Keratinocyte (primary cell): Measurements from ENCODE around the gene NFATC1. TPM values are rescaled to one million over a fixed set of nuclear protein-coding genes. Genes with fewer than 3 reads are reported as not detected.

Source experiments
- DNase-seq: peaks from one replicate; pipeline ENCODE4 v3.0.0-alpha.2; 2011; ENCODE audit warnings: low read depth, missing footprints, low spot score
- FAIRE-seq: peaks from 2 replicates; lab custom pipeline; 2011; peaks lifted over from hg19 to GRCh38; lab: Jason Lieb, UNC
- H2AFZ ChIP-seq: 2 replicates; pipeline ENCODE4 v1.6.0; 2012; ENCODE audit warnings: low read length, control low read depth, inconsistent platforms; ENCODE audit not compliant: control insufficient read depth
- H3K27ac ChIP-seq: 2 replicates; pipeline ENCODE4 v1.5.1; 2011; ENCODE audit warnings: low read length; ENCODE audit not compliant: control insufficient read depth, insufficient read depth
- H3K27me3 ChIP-seq: 3 replicates; pipeline ENCODE4 v1.6.0; 2011; ENCODE audit warnings: low read length; ENCODE audit not compliant: control insufficient read depth, insufficient read depth; ENCODE audit errors: extremely low read depth
- H3K36me3 ChIP-seq, 2 experiments: 2 replicates in 1 of 2; 3 replicates in 1 of 2; pipeline ENCODE4 v1.5.1; 2011; ENCODE audit warnings: low read length in 2 of 2, mild to moderate bottlenecking in 1 of 2; ENCODE audit not compliant: control insufficient read depth in 2 of 2, insufficient read depth in 2 of 2; ENCODE audit errors: extremely low read depth in 1 of 2
- H3K4me1 ChIP-seq: 3 replicates; pipeline ENCODE4 v1.5.1; 2011; ENCODE audit warnings: low read length; ENCODE audit not compliant: control insufficient read depth, insufficient read depth; ENCODE audit errors: extremely low read depth
- H3K4me2 ChIP-seq: 3 replicates; pipeline ENCODE4 v1.6.0; 2011; ENCODE audit warnings: low read depth, low read length; ENCODE audit not compliant: control insufficient read depth, insufficient read depth; ENCODE audit errors: extremely low read depth
- H3K4me3 ChIP-seq, 3 experiments: fragments of 200-600 bp in 1 of 3; sonication (generic) in 1 of 3; 2 replicates in 2 of 3; 3 replicates in 1 of 3; pipeline ENCODE4 v1.5.1; 2011 to 2016; ENCODE audit warnings: low read length in 3 of 3, mild to moderate bottlenecking in 3 of 3, control low read depth in 2 of 3, inconsistent platforms in 1 of 3, low read depth in 1 of 3, mixed read lengths in 1 of 3, mixed run types in 1 of 3, moderate library complexity in 1 of 3; ENCODE audit not compliant: control insufficient read depth in 2 of 3, insufficient read depth in 2 of 3; ENCODE audit errors: extremely low read depth in 1 of 3
- H3K79me2 ChIP-seq: 2 replicates; pipeline ENCODE4 v1.6.0; 2012; ENCODE audit warnings: low read length; ENCODE audit not compliant: control insufficient read depth, insufficient read depth
- H3K9ac ChIP-seq: 3 replicates; pipeline ENCODE4 v1.6.0; 2011; ENCODE audit warnings: low read length; ENCODE audit not compliant: control insufficient read depth, insufficient read depth; ENCODE audit errors: extremely low read depth
- H3K9me1 ChIP-seq: 3 replicates; pipeline ENCODE4 v1.6.0; 2011; ENCODE audit warnings: low read length; ENCODE audit not compliant: control insufficient read depth, insufficient read depth; ENCODE audit errors: extremely low read depth
- H3K9me3 ChIP-seq: 2 replicates; pipeline ENCODE4 v1.5.1; 2012; ENCODE audit warnings: low read depth, low read length; ENCODE audit not compliant: control insufficient read depth
- H4K20me1 ChIP-seq: 3 replicates; pipeline ENCODE4 v1.6.0; 2011; ENCODE audit warnings: low read length; ENCODE audit not compliant: control insufficient read depth, insufficient read depth; ENCODE audit errors: extremely low read depth
- CTCF ChIP-seq, 3 experiments: IDR thresholded peaks in 1 of 3; conservative IDR thresholded peaks in 1 of 3; optimal IDR thresholded peaks in 1 of 3; 2 replicates in 2 of 3; 3 replicates in 1 of 3; pipeline versions ENCODE3 to v1.5.1; 2011; ENCODE audit warnings: low read length in 3 of 3, mild to moderate bottlenecking in 3 of 3, moderate library complexity in 2 of 3, control low read depth in 1 of 3, inconsistent platforms in 1 of 3; ENCODE audit not compliant: insufficient read depth in 2 of 3; ENCODE audit errors: extremely low read depth in 1 of 3
- EZH2 ChIP-seq: IDR thresholded peaks from one replicate; pipeline ENCODE4 v1.6.1; 2012; ENCODE audit warnings: inconsistent platforms, mild to moderate bottlenecking, low read length, moderate library complexity
- dilution Hi-C: fragments of 300-500 bp; cut with MboI; formaldehyde crosslinking; loops from one replicate; pipeline ENCODE4 v1.7.0; 2020; ENCODE audit warnings: low sequenced_read_pairs; ENCODE audit not compliant: extremely low pct_ligation_motif_present
- polyA plus RNA-seq, 5 experiments: library from polyadenylated mRNA; depleted of rRNA in 3 of 5; stranded (reverse) in 3 of 5; stranded (forward) in 1 of 5; unstranded in 1 of 5; fragments of >200 nt; gene quantifications; 1 replicate in 1 of 5; 2 replicates in 3 of 5; 3 replicates in 1 of 5; pipeline versions ENCODE4 v1.2.1 to v1.2.3, GENCODE V29; 2011 to 2012; ENCODE audit warnings: missing spikeins in 2 of 5, low read depth in 1 of 5, low replicate concordance in 1 of 5

NFATC1 gene
- polyA plus RNA-seq, 1 donor (not counting 4 experiments of a cell fraction or from before 2014, with no cell fraction given) = 0.77 TPM

GRCh38 chr18:79524181-79525078, 128.7 kb downstream of the NFATC1 start:
- DNase-seq = no peak
- Histone ChIP-seq H3K27me3 (peaks cover 7% of the 10 kb centered on the region), H4K20me1 (no peaks in the 10 kb centered on the region), H3K9ac (no peak overlapping the region), H3K4me2 (no peak overlapping the region), H3K36me3 (peaks cover 0 to 2% of the 10 kb centered on the region in 2 experiments), H3K4me1 (no peaks in the 10 kb centered on the region), H3K9me3 (no peaks in the 10 kb centered on the region), H3K79me2 (no peaks in the 10 kb centered on the region), H2AFZ (no peak overlapping the region), H3K27ac (no peak overlapping the region), H3K9me1 (no peaks in the 10 kb centered on the region), H3K4me3 (no peak overlapping the region)
- no peak for FAIRE-seq
- dilution Hi-C loops = no loop called here
- TF ChIP-seq CTCF (optimal IDR thresholded peaks at IDR 0.05 in 1 of 3, IDR thresholded peaks at IDR 0.05 in 1 of 3, conservative IDR thresholded peaks at IDR 0.05 in 1 of 3; ENCODE audit: extremely low read depth in 1 of 3, insufficient read depth in 2 of 3, low read length in 3 of 3) = no peak
- TF ChIP-seq EZH2 = no peak

- no peak overlapping the region for H3K4me3 ChIP-seq
These were observed 130.1 kb downstream of the NFATC1 start for GRCh38 chr18:79525556-79526467.

More at GRCh38 chr18:79525556-79526467, 130.1 kb downstream of the NFATC1 start:
- Histone ChIP-seq H3K79me2 (no peaks in the 10 kb centered on the region), H4K20me1 (no peaks in the 10 kb centered on the region), H3K27ac (no peak overlapping the region), H3K9ac (no peak overlapping the region), H3K4me2 (peak overlapping the region; percentile 58), H3K9me3 (no peaks in the 10 kb centered on the region), H3K4me1 (no peaks in the 10 kb centered on the region), H3K36me3 (peaks cover 0 to 2% of the 10 kb centered on the region in 2 experiments), H3K9me1 (no peaks in the 10 kb centered on the region), H2AFZ (peak overlapping the region; percentile 13), H3K27me3 (peaks cover 7% of the 10 kb centered on the region)
- no peak for FAIRE-seq
- TF ChIP-seq CTCF (optimal IDR thresholded peaks at IDR 0.05 in 1 of 3, IDR thresholded peaks at IDR 0.05 in 1 of 3, conservative IDR thresholded peaks at IDR 0.05 in 1 of 3; ENCODE audit: extremely low read depth in 1 of 3, insufficient read depth in 2 of 3, low read length in 3 of 3) (no peak), EZH2 (no peak)
- peak; percentile 38 for DNase-seq
- dilution Hi-C loops = no loop called here
